A549 (cell line): Measurements from ENCODE around the gene ZHX3. TPM values are rescaled to one million over a fixed set of nuclear protein-coding genes. Genes with fewer than 3 reads are reported as not detected.
A peak's percentile ranks its signal among the peaks of the same experiment; 100 is the strongest.

ENCODE experiments used
- ATAC-seq, 2 experiments: fragments of 200-7000 bp in 1 of 2; fragments of >200 bp in 1 of 2; cut with Nextera tagmentation in 1 of 2; cut with Tn5 transposase in 1 of 2; 3 replicates each; pipeline versions ENCODE4 v1.8.0 to v1.9.1; 2018 to 2020; ENCODE audit warnings: mild to moderate bottlenecking in 1 of 2, moderate library complexity in 1 of 2
- CTCF ChIA-PET: fragments of 300-600 bp; sonication (Branson Sonifier 250); formaldehyde crosslinking; extraction: SDS; loops from one replicate; lab custom pipeline; 2021; ENCODE audit warnings: antibody characterized with exemption, inconsistent platforms; lab: Yijun Ruan, JAX
- POLR2A ChIA-PET: fragments of 350-600 bp; formaldehyde crosslinking; extraction: SDS; loops from one replicate; lab custom pipeline; 2021; ENCODE audit warnings: antibody characterized with exemption, inconsistent platforms; lab: Yijun Ruan, JAX
- DNase-seq, 2 experiments: peaks; one replicate each; pipeline versions ENCODE4 v3.0.0 to v3.0.0-alpha.2; 2011 to 2016; ENCODE audit warnings: low read depth in 1 of 2, low spot score in 1 of 2
- FAIRE-seq: peaks from 2 replicates; lab custom pipeline; 2011; peaks lifted over from hg19 to GRCh38; lab: Jason Lieb, UNC
- H3K27ac ChIP-seq, 2 experiments: fragments of >200 bp; sonication (Bioruptor Twin); formaldehyde crosslinking; 3 replicates each; pipeline ENCODE4 v1.5.1; 2016 to 2017
- H3K4me1 ChIP-seq: fragments of >200 bp; sonication (Bioruptor Twin); formaldehyde crosslinking; 3 replicates; pipeline ENCODE4 v1.6.1; 2016
- H3K4me2 ChIP-seq: fragments of >200 bp; sonication (Bioruptor Twin); formaldehyde crosslinking; 3 replicates; pipeline ENCODE4 v1.6.1; 2016
- H3K4me3 ChIP-seq: fragments of >200 bp; sonication (Bioruptor Twin); formaldehyde crosslinking; 3 replicates; pipeline ENCODE4 v1.5.1; 2016
- H3K9me3 ChIP-seq: fragments of >200 bp; sonication (Bioruptor Twin); formaldehyde crosslinking; 3 replicates; pipeline ENCODE4 v1.6.1; 2016
- CHD4 ChIP-seq: fragments of 200-600 bp; sonication (generic); IDR thresholded peaks from 2 replicates; pipeline ENCODE4 v1.6.1; 2016; ENCODE audit warnings: antibody characterized with exemption, mild to moderate bottlenecking, borderline replicate concordance
- EHMT2 ChIP-seq: fragments of 200-600 bp; sonication (generic); IDR thresholded peaks from 2 replicates; pipeline ENCODE4 v1.6.1; 2016; ENCODE audit warnings: antibody characterized with exemption, low read depth, mild to moderate bottlenecking, moderate library complexity
- EP300 ChIP-seq, 2 experiments: fragments of >200 bp; sonication (Bioruptor Twin); formaldehyde crosslinking; IDR thresholded peaks; 2 replicates in 1 of 2; 3 replicates in 1 of 2; pipeline ENCODE4 v1.6.1; 2016 to 2017
- FOXS1 ChIP-seq: fragments of 250-450 bp; sonication (Bioruptor Pico); IDR thresholded peaks from 2 replicates; pipeline ENCODE4 v1.5.0; 2020; ENCODE audit warnings: mild to moderate bottlenecking, moderate library complexity
- HOXB5 ChIP-seq: fragments of 250-450 bp; sonication (Bioruptor Pico); IDR thresholded peaks from 2 replicates; pipeline ENCODE4 v1.5.0; 2020; ENCODE audit warnings: mild to moderate bottlenecking, moderate library complexity
- JUNB ChIP-seq: fragments of >200 bp; sonication (Bioruptor Twin); formaldehyde crosslinking; IDR thresholded peaks from 2 replicates; pipeline ENCODE4 v1.6.1; 2016
- KDM1A ChIP-seq: fragments of 200-600 bp; sonication (generic); IDR thresholded peaks from 2 replicates; pipeline ENCODE4 v1.6.1; 2016; ENCODE audit warnings: low read depth, mild to moderate bottlenecking
- MAZ ChIP-seq: fragments of 150-350 bp; IDR thresholded peaks from 2 replicates; pipeline ENCODE4 v1.6.1; 2014; ENCODE audit warnings: antibody characterized with exemption, low read depth, low read length, borderline replicate concordance
- NPAS2 ChIP-seq: fragments of 250-450 bp; sonication (Bioruptor Pico); IDR thresholded peaks from 2 replicates; pipeline ENCODE4 v1.8.0; 2022; ENCODE audit warnings: mild to moderate bottlenecking, moderate library complexity, borderline replicate concordance
- PHF8 ChIP-seq: fragments of 200-600 bp; sonication (generic); IDR thresholded peaks from 2 replicates; pipeline ENCODE4 v1.6.1; 2016; ENCODE audit warnings: low read depth, mild to moderate bottlenecking, antibody characterized with exemption, moderate library complexity, borderline replicate concordance
- RCOR1 ChIP-seq: fragments of 150-350 bp; IDR thresholded peaks from 2 replicates; pipeline ENCODE4 v1.6.1; 2014; ENCODE audit warnings: antibody characterized with exemption, low read length, low read depth
- SREBF2 ChIP-seq: fragments of 450-650 bp; IDR thresholded peaks from 2 replicates; pipeline ENCODE4 v1.6.1; 2014; ENCODE audit warnings: mild to moderate bottlenecking, moderate library complexity
- TP53 ChIP-seq: fragments of 250-450 bp; sonication (Bioruptor Pico); IDR thresholded peaks from 2 replicates; pipeline ENCODE4 v1.5.0; 2021; ENCODE audit warnings: mild to moderate bottlenecking, moderate library complexity
- ZNF302 ChIP-seq: fragments of 250-450 bp; sonication (Bioruptor Pico); IDR thresholded peaks from 2 replicates; pipeline ENCODE4 v1.9.0; 2021; ENCODE audit warnings: inconsistent platforms, mild to moderate bottlenecking, moderate library complexity
- ZSCAN20 ChIP-seq: fragments of 250-450 bp; sonication (Bioruptor Pico); IDR thresholded peaks from 2 replicates; pipeline ENCODE4 v1.8.0; 2022; ENCODE audit warnings: mild to moderate bottlenecking, moderate library complexity
- whole genome bisulfite sequencing: methylation state at CpG from one replicate; pipeline ENCODE4 v1.1.6; 2017; ENCODE audit errors: missing lambda C conversion rate; 5-methylcytosine and 5-hydroxymethylcytosine counted together
- polyA plus RNA-seq, 4 experiments: library from polyadenylated mRNA; depleted of rRNA in 3 of 4; stranded (reverse); fragments of >200 nt; fragmentation: RNase III in 1 of 4; extraction: RNeasy Plus Mini Kit Qiagen cat#74134 plus additional on column Dnase treatment in 1 of 4; gene quantifications; 2 replicates in 3 of 4; 3 replicates in 1 of 4; pipeline ENCODE4 v1.2.3, GENCODE V29; 2011 to 2017
- TF ChIP-seq, protein P1 (sequence below): fragments of 150-350 bp; IDR thresholded peaks from 2 replicates; pipeline ENCODE4 v1.6.1; 2014; ENCODE audit warnings: low read depth, mild to moderate bottlenecking, low read length
- TF ChIP-seq, protein P2 (sequence below): IDR thresholded peaks from 2 replicates; pipeline ENCODE4 v1.6.1; 2012
- TF ChIP-seq, protein P3 (sequence below): fragments of >200 bp; sonication (Bioruptor Twin); formaldehyde crosslinking; IDR thresholded peaks from 3 replicates; pipeline ENCODE4 v1.6.1; 2016

ZHX3 gene
- polyA plus RNA-seq, 2 of the 4 experiments (the other 2 are of a cell fraction), result 3.6 to 4.1 TPM

DNA sequence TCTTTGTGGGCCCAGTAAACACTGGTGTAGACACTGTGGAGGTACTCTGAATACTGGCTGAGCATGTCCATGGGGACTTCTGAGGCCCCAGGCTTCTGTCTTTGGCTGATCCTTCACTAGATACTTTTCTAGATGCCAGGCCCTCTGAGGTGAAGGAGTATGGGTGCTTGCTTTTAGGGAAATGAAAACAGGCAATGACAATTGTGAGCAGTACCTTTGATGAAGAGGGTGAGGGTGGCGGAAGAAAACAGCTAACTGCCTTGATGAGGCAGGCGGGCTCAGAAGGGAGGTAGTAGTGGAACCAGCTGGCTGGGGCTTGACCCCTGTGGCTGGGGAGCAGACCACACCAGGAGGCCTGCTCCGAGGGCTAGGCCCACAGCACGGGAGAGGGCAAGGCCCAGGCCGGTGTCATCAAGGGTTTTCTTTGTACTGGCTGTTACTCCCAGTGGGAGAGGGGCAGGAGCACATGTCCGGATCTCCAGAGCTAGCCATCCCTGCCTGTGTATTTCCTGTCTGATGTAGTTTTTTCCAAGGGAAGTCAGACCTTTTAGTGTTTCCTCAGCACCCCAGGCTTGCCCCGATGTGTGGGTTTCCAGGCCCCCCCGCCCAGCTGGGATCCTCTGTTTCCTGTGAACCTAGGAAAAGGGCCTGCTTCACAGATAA lies 176.2 kb downstream of the ZHX3 start:
- peaks cover 7% of the 10 kb centered on the region for H3K4me1 ChIP-seq
- WGBS, result 78% methylated on average over 8 of the region's 8 CpGs
- no peak for FAIRE-seq
- POLR2A ChIA-PET, result no interaction called here
- no peak for TF ChIP-seq HOXB5 (CRISPR knock-in tag)
- no peak for TF ChIP-seq CHD4
- no peak overlapping the region for H3K4me3 ChIP-seq
- no peaks in the 10 kb centered on the region for H3K9me3 ChIP-seq
- DNase-seq, result no peak
- ATAC-seq, result no peak
- no peak overlapping the region for H3K4me2 ChIP-seq
- CTCF ChIA-PET, result interaction anchor here (0.8 to 2.9 kb wide), 3 partner anchors 17 to 199 kb away, joined by 3 to 18 read pairs (median 3); partner anchors contain the start of gene LPIN3
- H3K27ac ChIP-seq, result no peak overlapping the region

DNA sequence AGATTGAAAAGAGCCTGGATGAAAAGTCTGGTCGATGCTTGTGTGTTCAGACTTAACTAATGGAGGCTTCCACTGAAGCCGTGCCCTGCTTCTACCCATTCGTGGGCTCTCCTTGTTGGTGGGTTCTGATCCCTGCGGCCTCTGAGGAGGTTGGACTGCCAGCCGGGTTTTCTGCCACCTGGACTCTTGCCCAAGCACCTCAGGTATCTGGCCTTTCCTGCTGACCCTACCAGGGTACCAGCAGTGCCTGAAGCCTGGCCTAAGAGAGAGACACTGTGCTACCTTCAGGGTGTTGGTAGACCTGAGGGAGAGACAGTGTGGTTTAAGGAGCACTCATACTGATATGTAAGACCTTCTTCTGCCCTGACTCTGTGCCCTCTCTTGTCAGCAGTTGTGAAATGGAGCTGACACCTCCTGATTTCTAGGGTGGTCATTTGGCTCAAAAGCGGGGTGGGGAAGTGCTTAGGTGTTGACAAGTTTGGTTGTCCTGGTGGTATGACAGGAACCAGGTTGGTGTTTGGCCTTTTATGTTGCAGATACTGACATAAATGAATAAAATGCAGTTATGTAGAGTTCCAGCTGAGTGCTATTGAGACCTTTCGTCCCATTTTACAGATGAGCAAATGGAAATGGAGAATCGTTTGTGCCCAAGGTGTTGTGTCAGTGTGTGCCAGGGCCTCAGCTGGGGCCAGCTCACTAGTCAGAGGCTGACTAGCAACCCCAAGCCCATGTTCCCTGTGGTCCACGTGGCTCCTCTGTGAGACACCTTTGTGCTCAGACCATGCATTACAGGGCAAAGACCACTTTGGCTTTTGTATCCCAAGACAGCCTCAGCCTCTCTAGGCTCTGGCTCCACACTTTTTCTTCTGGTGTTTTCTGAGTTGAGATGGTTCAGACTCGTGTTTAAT lies 177.1 kb downstream of the ZHX3 start:
- H3K27ac ChIP-seq, result no peak overlapping the region
- peaks cover 7% of the 10 kb centered on the region for H3K4me1 ChIP-seq
- TF ChIP-seq PHF8, result no peak
- TF ChIP-seq CHD4, result no peak
- TF ChIP-seq ZSCAN20 (CRISPR knock-in tag), result no peak
- TF ChIP-seq KDM1A, result no peak
- no peak for TF ChIP-seq RCOR1
- TF ChIP-seq, protein P1, sequence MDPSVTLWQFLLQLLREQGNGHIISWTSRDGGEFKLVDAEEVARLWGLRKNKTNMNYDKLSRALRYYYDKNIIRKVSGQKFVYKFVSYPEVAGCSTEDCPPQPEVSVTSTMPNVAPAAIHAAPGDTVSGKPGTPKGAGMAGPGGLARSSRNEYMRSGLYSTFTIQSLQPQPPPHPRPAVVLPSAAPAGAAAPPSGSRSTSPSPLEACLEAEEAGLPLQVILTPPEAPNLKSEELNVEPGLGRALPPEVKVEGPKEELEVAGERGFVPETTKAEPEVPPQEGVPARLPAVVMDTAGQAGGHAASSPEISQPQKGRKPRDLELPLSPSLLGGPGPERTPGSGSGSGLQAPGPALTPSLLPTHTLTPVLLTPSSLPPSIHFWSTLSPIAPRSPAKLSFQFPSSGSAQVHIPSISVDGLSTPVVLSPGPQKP, result no peak
- no peak for TF ChIP-seq MAZ
- no peak for TF ChIP-seq TP53 (CRISPR knock-in tag)
- TF ChIP-seq FOXS1 (CRISPR knock-in tag), result no peak
- TF ChIP-seq, protein P2, sequence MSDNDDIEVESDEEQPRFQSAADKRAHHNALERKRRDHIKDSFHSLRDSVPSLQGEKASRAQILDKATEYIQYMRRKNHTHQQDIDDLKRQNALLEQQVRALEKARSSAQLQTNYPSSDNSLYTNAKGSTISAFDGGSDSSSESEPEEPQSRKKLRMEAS, result no peak
- no peak for TF ChIP-seq JUNB
- no peak for TF ChIP-seq EHMT2
- TF ChIP-seq SREBF2, result no peak
- TF ChIP-seq, all 56 proteins: peak for 0
- Histone ChIP-seq H3K4me3 (no peak overlapping the region), H3K9me3 (no peaks in the 10 kb centered on the region), H3K4me2 (no peak overlapping the region)
- ATAC-seq (no peak), FAIRE-seq (no peak), DNase-seq (no peak)
- POLR2A ChIA-PET, result no interaction called here
- CTCF ChIA-PET, result interaction anchor here (0.8 to 2.9 kb wide), 2 partner anchors 32 to 200 kb away, joined by 3 to 18 read pairs; partner anchors contain the start of gene LPIN3
- 73% methylated on average over 9 of the region's 10 CpGs for WGBS

- 69% methylated on average over 5 of the region's 5 CpGs for WGBS
- CTCF ChIA-PET, result interaction anchor here (1.6 to 7.9 kb wide), 2 partner anchors 34 to 199 kb away, joined by 8 to 103 read pairs; partner anchors contain the start of gene LPIN3
- Histone ChIP-seq H3K27ac (no peak overlapping the region), H3K9me3 (no peaks in the 10 kb centered on the region), H3K4me2 (peak overlapping the region; percentile 98), H3K4me1 (peaks cover 7% of the 10 kb centered on the region), H3K4me3 (no peak overlapping the region)
- no peak for DNase-seq
- FAIRE-seq, result no peak
- TF ChIP-seq JUNB (no peak), MAZ (no peak), ZNF302 (CRISPR knock-in tag) (no peak), NPAS2 (CRISPR knock-in tag) (no peak), EP300 (IDR thresholded peaks at IDR 0.05) (no peak)
- TF ChIP-seq, protein P2, result no peak
- TF ChIP-seq, protein P3, sequence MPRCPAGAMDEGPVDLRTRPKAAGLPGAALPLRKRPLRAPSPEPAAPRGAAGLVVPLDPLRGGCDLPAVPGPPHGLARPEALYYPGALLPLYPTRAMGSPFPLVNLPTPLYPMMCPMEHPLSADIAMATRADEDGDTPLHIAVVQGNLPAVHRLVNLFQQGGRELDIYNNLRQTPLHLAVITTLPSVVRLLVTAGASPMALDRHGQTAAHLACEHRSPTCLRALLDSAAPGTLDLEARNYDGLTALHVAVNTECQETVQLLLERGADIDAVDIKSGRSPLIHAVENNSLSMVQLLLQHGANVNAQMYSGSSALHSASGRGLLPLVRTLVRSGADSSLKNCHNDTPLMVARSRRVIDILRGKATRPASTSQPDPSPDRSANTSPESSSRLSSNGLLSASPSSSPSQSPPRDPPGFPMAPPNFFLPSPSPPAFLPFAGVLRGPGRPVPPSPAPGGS, result no peak
- POLR2A ChIA-PET, result no interaction called here
- ATAC-seq, result no peak
Observed at GRCh38 chr20:41139227-41140093, 178.1 kb downstream of the ZHX3 start.
